Keratinocyte (primary cell): Measurements from ENCODE around the gene ATF6B.

Experiments used
- CTCF ChIP-seq, 3 experiments: IDR thresholded peaks in 1 of 3; conservative IDR thresholded peaks in 1 of 3; optimal IDR thresholded peaks in 1 of 3; 2 replicates in 2 of 3; 3 replicates in 1 of 3; pipeline versions ENCODE3 to v1.5.1; 2011; ENCODE audit warnings: low read length in 3 of 3, mild to moderate bottlenecking in 3 of 3, moderate library complexity in 2 of 3, control low read depth in 1 of 3, inconsistent platforms in 1 of 3; ENCODE audit not compliant: insufficient read depth in 2 of 3; ENCODE audit errors: extremely low read depth in 1 of 3
- EZH2 ChIP-seq: IDR thresholded peaks from one replicate; pipeline ENCODE4 v1.6.1; 2012; ENCODE audit warnings: inconsistent platforms, mild to moderate bottlenecking, low read length, moderate library complexity

- TF ChIP-seq CTCF (optimal IDR thresholded peaks at IDR 0.05 in 1 of 3, IDR thresholded peaks at IDR 0.05 in 1 of 3, conservative IDR thresholded peaks at IDR 0.05 in 1 of 3; ENCODE audit: extremely low read depth in 1 of 3, insufficient read depth in 2 of 3, low read length in 3 of 3) = no peak
- TF ChIP-seq EZH2 = no peak
Measured at GRCh38 chr6:32152769-32153563, 24.9 kb upstream of the ATF6B start.
